GM10266 (cell line): ENCODE results near the gene SCAPER.

ENCODE experiments used
- DNase-seq: peaks from one replicate; pipeline ENCODE4 v3.0.0; 2012; ENCODE audit errors: extremely low spot score
- CTCF ChIP-seq: IDR thresholded peaks from 2 replicates; pipeline ENCODE4 v1.5.1; 2012; ENCODE audit warnings: mild to moderate bottlenecking, low read depth; ENCODE audit not compliant: control insufficient read depth, insufficient read depth; ENCODE audit errors: missing control alignments

The SCAPER gene

DNA sequence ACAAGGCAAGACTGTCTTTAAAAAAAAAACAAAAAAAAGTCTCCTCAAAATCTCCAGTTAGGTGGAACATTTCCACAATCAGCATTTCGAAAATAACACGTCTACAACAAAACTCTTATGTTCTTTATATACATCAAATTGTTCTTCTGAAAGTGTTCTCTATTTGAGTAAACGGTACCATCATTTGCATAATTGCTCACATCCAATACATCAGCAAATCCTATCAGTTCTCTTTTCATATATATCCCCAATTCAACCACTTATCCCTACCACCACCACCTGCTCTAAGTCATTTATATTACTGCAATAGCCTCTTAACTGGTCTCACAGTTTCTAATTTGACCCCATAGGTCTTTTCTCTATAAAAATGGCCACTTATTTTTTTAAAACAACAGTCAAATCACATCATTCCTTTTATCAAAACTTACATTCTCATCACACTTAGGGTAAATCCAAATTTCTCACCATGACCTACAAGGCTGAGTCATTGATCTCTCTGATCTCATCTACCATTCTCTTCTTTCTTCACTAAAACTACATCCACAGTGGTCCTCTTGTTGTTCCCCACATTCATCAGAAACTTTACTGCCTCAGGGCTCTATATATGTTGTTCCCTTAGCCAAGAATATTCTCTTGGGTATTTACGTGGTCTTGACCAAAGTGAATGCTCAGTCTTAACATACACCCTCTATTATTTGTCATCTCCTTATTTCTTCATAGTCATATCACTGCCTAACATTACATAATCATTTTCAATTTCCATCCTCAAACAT, 237.0 kb downstream of the SCAPER start:
- DNase-seq = no peak
- TF ChIP-seq CTCF = no peak

GRCh38 chr15:76664895-76665294, 240.2 kb downstream of the SCAPER start:
- TF ChIP-seq CTCF = no peak
- no peak for DNase-seq

DNA sequence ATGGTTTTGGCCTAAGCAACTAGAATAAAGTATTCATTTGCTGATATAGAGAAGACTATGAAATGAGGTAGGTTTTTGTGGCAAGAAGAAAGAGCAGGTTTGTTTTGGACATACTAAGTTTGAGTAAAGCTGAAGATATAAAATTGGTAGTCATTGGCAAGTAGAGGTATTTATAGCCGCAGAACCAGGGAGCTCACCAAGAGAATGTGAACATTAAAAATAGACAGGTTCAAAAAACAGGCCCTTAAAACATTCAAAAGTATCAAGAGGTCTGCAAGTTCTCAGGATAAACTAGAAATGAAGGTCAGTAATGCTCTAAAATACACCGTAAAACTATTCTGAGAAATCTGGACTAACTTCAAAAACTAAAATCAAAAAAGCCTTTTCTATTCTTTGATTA, 240.7 kb downstream of the SCAPER start:
- TF ChIP-seq CTCF = no peak
- DNase-seq = no peak

GRCh38 chr15:76663529-76663928, 241.6 kb downstream of the SCAPER start:
- no peak for DNase-seq
- TF ChIP-seq CTCF = no peak

DNA sequence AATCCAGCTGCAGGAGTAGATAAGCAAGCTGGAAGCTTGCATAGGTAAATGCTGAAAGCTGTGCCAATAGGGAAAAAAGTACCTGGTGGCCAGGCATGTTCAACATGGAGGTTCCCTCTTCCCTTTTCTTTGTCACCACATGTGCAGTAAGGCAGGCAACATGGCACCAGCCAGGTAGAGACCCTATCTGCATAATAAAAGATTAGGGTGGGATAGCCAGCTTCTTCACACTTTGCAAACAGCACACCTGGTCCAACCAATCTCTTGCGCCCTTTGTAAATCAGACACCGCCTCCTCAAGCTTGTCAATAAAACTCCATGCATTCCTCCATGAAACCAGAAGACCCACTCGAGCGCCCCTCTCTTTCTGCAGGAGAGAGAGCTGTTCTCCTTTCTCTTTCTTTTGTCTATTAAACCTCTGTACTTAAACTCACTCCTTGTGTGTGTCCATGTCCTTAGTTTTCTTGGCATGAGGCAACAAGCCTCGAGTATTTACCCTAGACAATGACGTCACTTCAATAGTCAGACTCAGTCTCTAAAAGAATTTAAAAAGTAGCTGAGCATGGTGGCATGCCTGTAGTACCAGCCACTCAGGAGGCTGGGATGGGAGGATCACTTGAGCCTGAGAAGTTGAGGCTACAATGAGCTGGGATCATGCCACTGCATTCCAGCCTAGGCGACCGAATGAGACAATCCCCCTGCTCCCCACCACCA, 256.3 kb downstream of the SCAPER start:
- no peak for TF ChIP-seq CTCF
- no peak for DNase-seq

- DNase-seq = no peak
- TF ChIP-seq CTCF = no peak
Observed at GRCh38 chr15:76647612-76648011, 257.5 kb downstream of the SCAPER start.

DNA sequence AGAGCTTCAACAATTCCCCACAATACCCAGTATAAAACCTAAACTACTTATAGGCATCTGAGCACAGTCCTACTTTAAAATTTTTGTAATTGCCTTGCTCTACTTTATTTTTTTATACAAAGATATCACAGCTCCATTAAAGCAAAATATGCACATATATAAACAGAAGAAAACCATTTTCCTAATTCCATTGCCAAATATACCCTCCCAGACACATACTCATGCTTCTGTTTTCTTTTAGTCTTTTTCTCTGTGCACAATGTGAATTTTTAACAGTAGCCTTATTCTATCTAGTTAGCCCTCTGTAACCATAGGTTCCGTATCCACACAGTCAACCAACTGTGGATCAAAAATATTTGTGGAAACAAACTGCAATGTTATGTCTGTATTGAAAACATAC, 260.5 kb downstream of the SCAPER start:
- no peak for TF ChIP-seq CTCF
- no peak for DNase-seq
